Mucosa of stomach (tissue), 1 donor: ENCODE results near the gene POU2AF1.
"Not testable (repeated sequence)": the region's sequence is repeated elsewhere in the genome, so short reads cannot be mapped to it uniquely, and the experiment has no call there.

Source experiments
- H3K27me3 ChIP-seq: one replicate; pipeline ENCODE4 v1.7.0; 2013; ENCODE audit warnings: mild to moderate bottlenecking, low read length; ENCODE audit not compliant: control insufficient read depth, insufficient read depth
- H3K36me3 ChIP-seq: one replicate; pipeline ENCODE4 v1.7.0; 2013; ENCODE audit warnings: low read length; ENCODE audit not compliant: control insufficient read depth, insufficient read depth
- H3K4me1 ChIP-seq: one replicate; pipeline ENCODE4 v1.7.0; 2013; ENCODE audit warnings: mild to moderate bottlenecking, low read length; ENCODE audit not compliant: control insufficient read depth, insufficient read depth
- H3K4me3 ChIP-seq: one replicate; pipeline ENCODE4 v1.7.0; 2013; ENCODE audit warnings: low read length
- H3K9ac ChIP-seq: one replicate; pipeline ENCODE4 v1.7.0; 2013; ENCODE audit warnings: mild to moderate bottlenecking, low read length, moderate library complexity
- H3K9me3 ChIP-seq: one replicate; pipeline ENCODE4 v1.7.0; 2013; ENCODE audit warnings: mild to moderate bottlenecking, low read length, moderate library complexity; ENCODE audit not compliant: control insufficient read depth
- donor health status: Pancreatic carcinoma.

The POU2AF1 gene

DNA sequence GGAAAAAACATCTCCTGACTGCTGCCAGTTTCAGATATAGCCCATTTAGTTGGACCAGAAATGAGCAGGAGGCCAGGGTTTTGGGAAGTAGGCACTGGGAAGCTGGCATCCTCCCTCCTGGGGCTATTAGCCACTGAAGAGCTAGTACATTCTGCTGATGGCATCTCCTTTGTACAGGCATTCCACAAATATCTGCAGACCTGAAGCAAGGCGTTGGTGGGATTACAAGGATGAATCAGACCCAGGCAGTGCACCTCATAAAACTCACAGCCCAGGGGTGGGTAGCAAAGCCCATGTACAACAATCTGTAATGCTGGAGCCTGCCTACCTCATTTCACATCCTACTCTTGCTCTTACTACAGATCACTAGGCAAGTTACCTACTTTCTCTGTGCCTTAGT lies 27.5 kb upstream of the POU2AF1 start:
- Histone ChIP-seq H3K9me3 (no peaks in the 10 kb centered on the region), H3K9ac (no peak overlapping the region), H3K4me3 (no peak overlapping the region), H3K36me3 (no peaks in the 10 kb centered on the region), H3K4me1 (no peaks in the 10 kb centered on the region), H3K27me3 (no peaks in the 10 kb centered on the region)

- Histone ChIP-seq H3K9ac (no peak overlapping the region), H3K27me3 (no peaks in the 10 kb centered on the region), H3K4me3 (no peak overlapping the region), H3K9me3 (no peaks in the 10 kb centered on the region), H3K36me3 (no peaks in the 10 kb centered on the region), H3K4me1 (no peaks in the 10 kb centered on the region)
Measured at GRCh38 chr11:111406091-111406490, 27.0 kb upstream of the POU2AF1 start.

- no peaks in the 10 kb centered on the region for H3K36me3 ChIP-seq
- no peak overlapping the region for H3K4me3 ChIP-seq
- no peak overlapping the region for H3K9ac ChIP-seq
- H3K9me3 ChIP-seq, result no peaks in the 10 kb centered on the region
- no peaks in the 10 kb centered on the region for H3K27me3 ChIP-seq
- H3K4me1 ChIP-seq, result no peaks in the 10 kb centered on the region
Measured at GRCh38 chr11:111405551-111405950, 26.5 kb upstream of the POU2AF1 start.

GRCh38 chr11:111403051-111403726 lies 24.1 kb upstream of the POU2AF1 start:
- no peaks in the 10 kb centered on the region for H3K4me1 ChIP-seq
- H3K27me3 ChIP-seq, result no peaks in the 10 kb centered on the region
- no peak overlapping the region for H3K9ac ChIP-seq
- H3K4me3 ChIP-seq, result no peak overlapping the region
- no peaks in the 10 kb centered on the region for H3K36me3 ChIP-seq
- no peaks in the 10 kb centered on the region for H3K9me3 ChIP-seq

DNA sequence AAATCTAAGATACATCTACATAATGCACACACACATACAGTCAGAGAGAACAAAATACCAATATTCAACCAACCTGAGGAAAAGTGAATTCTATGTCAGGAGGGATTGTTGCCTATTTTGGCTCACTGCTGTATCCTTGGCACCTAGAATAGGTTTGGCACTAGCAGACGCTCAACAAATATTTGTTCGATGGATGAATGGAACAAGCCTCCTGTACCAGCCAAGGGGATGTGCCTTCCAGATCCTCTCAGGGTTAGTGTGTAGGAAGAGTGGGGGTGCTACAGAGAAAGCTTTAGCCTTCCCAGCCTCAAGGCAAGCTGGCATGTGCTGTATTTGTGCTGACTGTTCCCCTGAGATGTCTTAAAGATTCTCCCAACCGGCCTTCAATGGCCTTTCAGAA lies 23.3 kb upstream of the POU2AF1 start:
- Histone ChIP-seq H3K4me3 (no peak overlapping the region), H3K27me3 (no peaks in the 10 kb centered on the region), H3K9me3 (no peaks in the 10 kb centered on the region), H3K9ac (no peak overlapping the region), H3K36me3 (no peaks in the 10 kb centered on the region), H3K4me1 (no peaks in the 10 kb centered on the region)

DNA sequence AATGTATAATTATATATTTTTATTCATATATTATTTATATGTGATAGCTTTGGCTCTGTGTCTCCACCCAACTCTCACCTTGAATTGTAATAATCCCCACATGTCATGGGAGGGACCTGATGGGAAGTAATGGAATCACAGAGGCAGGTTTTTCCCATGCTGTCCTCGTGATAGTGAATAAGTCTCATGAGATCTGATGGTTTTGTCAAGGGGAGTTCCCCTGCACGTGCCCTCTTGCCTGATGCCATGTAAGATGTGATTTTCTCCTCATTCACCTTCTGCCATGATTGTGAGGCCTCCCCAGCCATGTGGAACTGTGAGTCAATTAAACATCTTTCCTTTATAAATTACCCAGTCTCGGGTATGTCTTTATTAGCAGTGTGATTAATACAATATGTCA lies 22.9 kb upstream of the POU2AF1 start:
- H3K27me3 ChIP-seq, H3K4me1 ChIP-seq, H3K9ac ChIP-seq, H3K9me3 ChIP-seq, H3K36me3 ChIP-seq, H3K4me3 ChIP-seq: not testable (repeated sequence)

GRCh38 chr11:111400595-111400994 lies 21.5 kb upstream of the POU2AF1 start:
- Histone ChIP-seq H3K9me3 (no peaks in the 10 kb centered on the region), H3K36me3 (no peaks in the 10 kb centered on the region), H3K9ac (no peak overlapping the region), H3K4me1 (no peaks in the 10 kb centered on the region), H3K4me3 (no peak overlapping the region), H3K27me3 (no peaks in the 10 kb centered on the region)

GRCh38 chr11:111399187-111400031 lies 20.3 kb upstream of the POU2AF1 start:
- H3K36me3 ChIP-seq, result no peaks in the 10 kb centered on the region
- peaks cover 3% of the 10 kb centered on the region for H3K4me1 ChIP-seq
- H3K9me3 ChIP-seq, result no peaks in the 10 kb centered on the region
- H3K9ac ChIP-seq, result no peak overlapping the region
- no peak overlapping the region for H3K4me3 ChIP-seq
- H3K27me3 ChIP-seq, result no peaks in the 10 kb centered on the region

DNA sequence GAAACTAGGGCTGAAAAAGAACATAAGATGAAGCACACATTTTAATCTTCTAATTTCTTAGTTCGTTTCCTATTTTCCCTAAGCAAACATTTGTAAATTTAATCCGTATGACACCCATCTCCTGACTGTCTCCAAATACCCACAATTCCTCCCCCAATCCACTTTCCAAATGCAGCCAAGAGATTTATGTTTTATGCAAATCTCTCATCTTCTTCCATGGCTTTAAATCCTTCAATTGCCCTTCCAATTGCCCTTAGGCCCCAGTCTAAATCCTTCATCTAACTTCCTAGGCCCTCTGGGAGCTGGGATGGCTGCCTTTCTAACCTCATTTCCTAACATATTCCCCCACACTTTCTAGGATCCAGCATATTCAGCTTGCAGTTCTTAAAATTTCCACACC lies 18.0 kb upstream of the POU2AF1 start:
- Histone ChIP-seq H3K27me3 (no peaks in the 10 kb centered on the region), H3K4me1 (peaks cover 3% of the 10 kb centered on the region), H3K4me3 (no peak overlapping the region), H3K9me3 (no peaks in the 10 kb centered on the region), H3K9ac (no peak overlapping the region), H3K36me3 (no peaks in the 10 kb centered on the region)

GRCh38 chr11:111395749-111396148 lies 16.7 kb upstream of the POU2AF1 start:
- Histone ChIP-seq H3K36me3 (no peaks in the 10 kb centered on the region), H3K9me3 (no peaks in the 10 kb centered on the region), H3K4me3 (no peak overlapping the region), H3K27me3 (no peaks in the 10 kb centered on the region), H3K9ac (no peak overlapping the region), H3K4me1 (peaks cover 3% of the 10 kb centered on the region)

DNA sequence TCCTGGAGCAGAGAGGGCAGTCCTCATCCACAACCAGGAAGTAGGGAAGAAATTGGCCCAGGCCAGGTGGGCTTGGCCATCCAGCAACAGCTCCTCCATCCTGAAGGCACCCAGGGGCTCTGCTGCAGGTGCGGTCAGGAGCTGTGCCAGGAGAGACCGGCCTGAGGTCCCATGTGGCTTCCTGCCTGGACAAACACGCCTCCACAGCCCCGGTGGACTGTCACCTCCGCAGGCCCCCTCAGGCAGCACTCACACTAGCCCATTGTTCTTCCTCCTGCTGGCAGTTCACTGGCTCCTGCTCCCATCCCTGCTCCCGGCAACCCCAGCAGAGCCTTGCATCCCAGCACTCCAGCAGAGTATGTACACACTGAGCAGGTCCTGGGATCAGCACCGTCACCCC lies 16.0 kb upstream of the POU2AF1 start:
- H3K9me3 ChIP-seq, result no peaks in the 10 kb centered on the region
- H3K36me3 ChIP-seq, result no peaks in the 10 kb centered on the region

DNA sequence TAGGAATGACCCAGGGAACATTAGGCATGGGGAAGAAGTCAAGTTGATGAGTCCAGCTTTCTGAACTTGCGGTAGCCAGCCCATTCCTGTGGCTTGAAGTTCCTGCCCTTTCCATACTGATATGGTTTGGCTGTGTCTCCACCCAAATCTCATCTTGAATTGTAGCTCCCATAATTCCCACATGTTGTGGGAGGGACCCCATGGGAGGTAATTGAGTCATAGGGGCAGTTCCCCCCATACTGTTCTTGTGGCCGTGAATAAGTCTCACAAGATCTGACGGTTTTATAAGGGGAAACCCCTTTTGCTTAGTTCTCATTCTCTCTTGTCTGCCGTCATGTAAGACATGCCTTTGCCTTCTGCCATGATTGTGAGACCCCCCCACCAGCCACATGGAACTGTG lies 15.1 kb upstream of the POU2AF1 start:
- not testable (repeated sequence) for H3K4me3 ChIP-seq

More for the DNA sequence above, 16.0 kb upstream of the POU2AF1 start:
- H3K4me1 ChIP-seq, result peaks cover 3% of the 10 kb centered on the region
- no peaks in the 10 kb centered on the region for H3K27me3 ChIP-seq
- H3K4me3 ChIP-seq, result no peak overlapping the region
- no peak overlapping the region for H3K9ac ChIP-seq

More for the DNA sequence above, 15.1 kb upstream of the POU2AF1 start:
- not testable (repeated sequence) for H3K9me3 ChIP-seq, H3K9ac ChIP-seq, H3K36me3 ChIP-seq, H3K4me1 ChIP-seq, H3K27me3 ChIP-seq
